ENCODE results near the gene BMP3. TPM values are rescaled to one million over a fixed set of nuclear protein-coding genes. Genes with fewer than 3 reads are reported as not detected.

Gene BMP3
- not detected in 5 replicates for total RNA-seq (2022; extraction: Qiagen RNA extraction; ENCODE audit: low read depth)

DNA sequence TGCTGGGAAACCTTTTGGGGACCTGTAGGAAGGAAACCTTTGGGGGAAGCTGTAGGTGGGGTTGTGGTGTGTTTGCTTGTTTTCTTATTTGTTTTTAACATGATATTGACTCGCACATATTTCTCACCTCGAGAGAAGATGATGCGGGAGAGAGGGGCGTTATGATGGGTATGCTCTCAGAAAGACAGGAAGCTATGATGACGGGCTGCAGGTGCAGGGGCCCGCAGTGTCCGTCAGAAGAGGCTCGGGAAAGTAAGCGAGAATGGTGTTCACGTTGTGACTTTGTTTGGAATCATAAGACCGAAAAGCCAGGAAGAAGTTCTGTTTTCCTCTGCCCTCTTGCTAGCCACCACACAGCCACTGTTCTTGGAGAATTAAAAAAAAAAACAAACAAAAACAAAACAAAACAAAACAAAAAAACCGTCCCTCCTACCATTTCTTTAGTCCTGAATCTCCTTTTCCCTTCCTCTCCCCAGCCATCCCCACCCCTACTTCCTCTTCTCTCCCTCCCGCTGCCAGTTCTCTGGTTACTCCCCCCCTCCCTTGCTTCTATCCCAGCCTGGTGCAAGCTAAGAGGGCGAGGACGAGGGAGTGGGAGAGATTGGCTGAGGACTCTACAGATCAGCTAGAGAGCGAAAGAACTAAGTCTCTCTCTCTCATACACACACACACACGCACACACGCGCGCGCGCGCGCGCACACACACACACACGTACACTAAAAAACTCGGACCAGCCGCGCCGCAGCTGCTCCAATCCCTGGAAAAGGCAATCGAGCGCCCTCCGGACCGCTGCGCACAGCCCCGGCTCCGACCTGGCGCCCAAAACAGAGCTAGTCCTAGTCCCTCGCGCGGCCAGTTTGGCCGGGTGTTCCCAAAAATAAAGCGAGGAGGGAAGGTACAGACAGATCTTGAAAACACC, at the start of gene BMP3:
Gene BMP3 (plus strand): TSS at position 648 of the 920 bp plus-strand sequence. CDS start 577 bp downstream, outside the sequence.

Other genes with a start within 250 kb of the BMP3 start
- 0.56 to 1.2 TPM (median 0.71 TPM) in 5 replicates for gene PRKG2, start 184.5 kb downstream of the BMP3 start, total RNA-seq (2022; extraction: Qiagen RNA extraction; ENCODE audit: low read depth)

Data from A549 treated with GW870086 at 1 μM for 4 hours (cell line).